Naive thymus-derived CD4-positive, alpha-beta T cell (primary cell): ENCODE results near the gene FRMD4B. TPM values are rescaled to one million over a fixed set of nuclear protein-coding genes. Genes with fewer than 3 reads are reported as not detected.

Experiments
- ATAC-seq: fragments of 150-1000 bp; cut with Tn5 transposase; 2 replicates; pipeline ENCODE4 v1.10.0; 2021; ENCODE audit warnings: mild to moderate bottlenecking, moderate library complexity
- CTCF ChIA-PET: fragments of 350-600 bp; sonication (Branson Sonifier 250); formaldehyde crosslinking; loops from one replicate; lab custom pipeline; 2021; ENCODE audit warnings: antibody characterized with exemption; lab: Charles Lee
- POLR2A ChIA-PET: fragments of 350-600 bp; sonication (Branson Sonifier 250); formaldehyde crosslinking; loops from one replicate; lab custom pipeline; 2021; ENCODE audit warnings: antibody characterized with exemption, inconsistent platforms; lab: Charles Lee
- DNase-seq, 9 donors: peaks; one replicate each; pipeline versions ENCODE4 v3.0.0 to v3.0.0-alpha.2; 2020 to 2022; ENCODE audit warnings: mixed read lengths in 1 of 9
- H3K27ac ChIP-seq: one replicate; pipeline ENCODE4 v1.7.0; 2013; ENCODE audit warnings: mild to moderate bottlenecking, low read depth, low read length, moderate library complexity
- H3K27me3 ChIP-seq, 2 donors: one replicate each; pipeline ENCODE4 v1.7.0; 2013; ENCODE audit warnings: low read length in 2 of 2, mild to moderate bottlenecking in 2 of 2, moderate library complexity in 2 of 2; ENCODE audit not compliant: control insufficient read depth in 2 of 2, insufficient read depth in 2 of 2
- H3K36me3 ChIP-seq, 3 experiments: 1 replicate in 2 of 3; 2 replicates in 1 of 3; pipeline ENCODE4 v1.7.0; 2013; ENCODE audit warnings: low read length in 3 of 3, mild to moderate bottlenecking in 3 of 3, moderate library complexity in 1 of 3; ENCODE audit not compliant: insufficient read depth in 3 of 3, control insufficient read depth in 2 of 3
- H3K4me1 ChIP-seq, 2 donors: one replicate each; pipeline ENCODE4 v1.7.0; 2013; ENCODE audit warnings: low read length in 2 of 2, mild to moderate bottlenecking in 2 of 2, moderate library complexity in 1 of 2; ENCODE audit not compliant: control insufficient read depth in 2 of 2, insufficient read depth in 2 of 2
- H3K4me3 ChIP-seq: 2 replicates; pipeline ENCODE4 v1.7.0; 2013; ENCODE audit warnings: mild to moderate bottlenecking, low read length
- H3K9me3 ChIP-seq, 3 experiments: 1 replicate in 2 of 3; 2 replicates in 1 of 3; pipeline ENCODE4 v1.7.0; 2013; ENCODE audit warnings: low read length in 3 of 3; ENCODE audit not compliant: control insufficient read depth in 2 of 3
- H3K27ac Mint-ChIP-seq, 9 donors: one replicate each; pipeline ENCODE4 v1.8.0; 2020 to 2022; ENCODE audit warnings: mixed read lengths in 9 of 9, mild to moderate bottlenecking in 8 of 9, moderate library complexity in 5 of 9, inconsistent platforms in 2 of 9
- H3K27me3 Mint-ChIP-seq, 5 donors: one replicate each; pipeline ENCODE4 v1.8.0; 2021 to 2022; ENCODE audit warnings: mixed read lengths in 5 of 5, mild to moderate bottlenecking in 1 of 5
- H3K36me3 Mint-ChIP-seq, 5 donors: one replicate each; pipeline ENCODE4 v1.8.0; 2020 to 2022; ENCODE audit warnings: mixed read lengths in 5 of 5, mild to moderate bottlenecking in 3 of 5, inconsistent platforms in 1 of 5
- H3K4me1 Mint-ChIP-seq, 7 donors: one replicate each; pipeline ENCODE4 v1.8.0; 2020 to 2022; ENCODE audit warnings: mixed read lengths in 7 of 7, mild to moderate bottlenecking in 3 of 7, inconsistent platforms in 1 of 7
- H3K4me3 Mint-ChIP-seq, 10 donors: one replicate each; pipeline ENCODE4 v1.8.0; 2020 to 2022; ENCODE audit warnings: mild to moderate bottlenecking in 10 of 10, mixed read lengths in 10 of 10, moderate library complexity in 6 of 10, inconsistent platforms in 2 of 10
- H3K9me3 Mint-ChIP-seq, 11 donors: one replicate each; pipeline ENCODE4 v1.8.0; 2020 to 2022; ENCODE audit warnings: mixed read lengths in 11 of 11, mild to moderate bottlenecking in 4 of 11, inconsistent platforms in 1 of 11, moderate library complexity in 1 of 11
- intact Hi-C, 2 donors: fragments of 100-400 bp; cut with micrococcal nuclease; formaldehyde crosslinking; loops; one replicate each; pipeline ENCODE4 v1.15.1; 2023
- polyA plus RNA-seq, 2 donors: library from polyadenylated mRNA; unstranded; fragments of 300-500 nt; fragmentation: Illumina TruSeq; gene quantifications; one replicate each; pipeline ENCODE4 v1.2.3, GENCODE V29; 2021
- total RNA-seq, 6 experiments: library from RNA in 5 of 6; stranded (reverse) in 5 of 6; gene quantifications; 1 replicate in 5 of 6; 2 replicates in 1 of 6; pipeline ENCODE4 v1.2.3 and lab custom pipeline; 2021 to 2026

The FRMD4B gene
- total and polyA plus RNA-seq, 7 experiments from 2014 or later, result 0.59 to 32.2 (median 5.6) TPM; not detected in 1

DNA sequence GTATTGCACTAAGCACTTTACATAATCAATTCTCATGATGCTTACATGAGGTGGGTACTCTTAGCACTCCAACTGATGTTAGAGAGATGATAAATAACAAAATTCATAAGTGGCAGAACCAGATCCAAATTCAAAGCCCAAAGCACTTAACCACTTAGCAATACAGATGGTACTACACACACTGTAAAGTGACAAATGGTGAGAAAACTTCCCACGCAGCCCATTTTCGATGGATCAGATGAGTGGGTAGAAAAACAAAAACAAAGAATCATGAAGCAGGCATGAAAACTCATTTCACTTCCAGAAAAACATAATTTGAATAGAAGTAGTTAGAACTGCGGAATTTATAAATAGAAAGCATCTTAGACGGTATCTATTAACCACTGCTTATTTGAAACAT is 66.2 kb downstream of the FRMD4B start:
- POLR2A ChIA-PET, result no interaction called here
- DNase-seq (no peak), ATAC-seq (no peak)
- no peak overlapping the region for H3K27ac Mint-ChIP-seq
- no peaks in the 10 kb centered on the region for H3K36me3 Mint-ChIP-seq
- intact Hi-C loops, result loop anchor here in 1 of 2 donors (10.0 kb wide), 1 partner anchor 305 kb away; the partner anchor contains the start of gene EOGT
- CTCF ChIA-PET, result no interaction called here
- Histone ChIP-seq H3K9me3 (no peaks in the 10 kb centered on the region), H3K4me1 (no peaks in the 10 kb centered on the region), H3K36me3 (no peaks in the 10 kb centered on the region), H3K4me3 (no peak overlapping the region), H3K27me3 (no peaks in the 10 kb centered on the region), H3K27ac (no peak overlapping the region)
- no peak overlapping the region for H3K4me3 Mint-ChIP-seq
- H3K9me3 Mint-ChIP-seq, result no peaks in the 10 kb centered on the region
- H3K4me1 Mint-ChIP-seq, result peaks cover 0 to 14% (median 4%) of the 10 kb centered on the region in 7 donors
- H3K27me3 Mint-ChIP-seq, result no peaks in the 10 kb centered on the region

GRCh38 chr3:69318410-69318809 is 67.5 kb downstream of the FRMD4B start:
- H3K27ac Mint-ChIP-seq, result no peak overlapping the region
- intact Hi-C loops, result no loop called here
- H3K27ac ChIP-seq, result no peak overlapping the region
- no peak for DNase-seq
- peaks cover 0 to 6% (median 0%) of the 10 kb centered on the region in 7 donors for H3K4me1 Mint-ChIP-seq
- no peaks in the 10 kb centered on the region for H3K36me3 ChIP-seq
- H3K4me3 Mint-ChIP-seq, result no peak overlapping the region
- no peak overlapping the region for H3K4me3 ChIP-seq
- CTCF ChIA-PET, result interaction anchor here (0.8 to 3.5 kb wide), 2 partner anchors 12 to 156 kb away, joined by 4 to 13 read pairs; no protein-coding TSS in a partner anchor
- H3K27me3 ChIP-seq, result no peaks in the 10 kb centered on the region
- POLR2A ChIA-PET, result no interaction called here
- H3K9me3 ChIP-seq, result no peaks in the 10 kb centered on the region
- H3K27me3 Mint-ChIP-seq, result no peaks in the 10 kb centered on the region
- no peaks in the 10 kb centered on the region for H3K4me1 ChIP-seq
- no peaks in the 10 kb centered on the region for H3K36me3 Mint-ChIP-seq
- H3K9me3 Mint-ChIP-seq, result no peaks in the 10 kb centered on the region
- ATAC-seq, result no peak

DNA sequence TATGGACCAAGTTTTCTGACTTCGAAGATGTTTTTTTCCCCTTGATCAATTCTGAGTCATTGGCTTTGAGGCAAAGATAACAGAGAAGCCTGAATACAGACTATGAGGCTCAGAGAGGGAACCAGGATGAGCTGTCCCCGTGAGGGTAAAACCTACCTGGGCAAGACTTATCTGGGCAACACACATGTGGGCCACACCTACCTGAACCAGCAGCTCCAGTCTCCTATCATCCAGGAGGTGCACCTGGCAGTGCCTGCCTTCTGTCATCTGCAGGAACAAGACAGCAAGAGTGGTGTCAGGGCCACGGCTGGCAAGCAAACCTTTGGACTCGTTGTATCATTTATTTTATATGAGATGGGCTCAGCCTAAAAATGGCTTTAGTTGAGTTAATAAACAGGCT is 72.6 kb downstream of the FRMD4B start:
- Histone ChIP-seq H3K27ac (no peak overlapping the region), H3K27me3 (no peaks in the 10 kb centered on the region), H3K4me3 (no peak overlapping the region), H3K36me3 (no peaks in the 10 kb centered on the region), H3K9me3 (no peaks in the 10 kb centered on the region), H3K4me1 (no peaks in the 10 kb centered on the region)
- no peaks in the 10 kb centered on the region for H3K27me3 Mint-ChIP-seq
- H3K4me1 Mint-ChIP-seq, result peaks cover 0 to 6% (median 0%) of the 10 kb centered on the region in 7 donors
- CTCF ChIA-PET, result no interaction called here
- ATAC-seq (no peak), DNase-seq (no peak)
- no peak overlapping the region for H3K4me3 Mint-ChIP-seq
- POLR2A ChIA-PET, result no interaction called here
- no peak overlapping the region for H3K27ac Mint-ChIP-seq
- H3K9me3 Mint-ChIP-seq, result no peaks in the 10 kb centered on the region
- H3K36me3 Mint-ChIP-seq, result no peaks in the 10 kb centered on the region
- intact Hi-C loops, result no loop called here

GRCh38 chr3:69309814-69310213 is 76.1 kb downstream of the FRMD4B start:
- Mint-ChIP-seq H3K36me3 (peaks cover 0 to 4% (median 0%) of the 10 kb centered on the region in 5 donors), H3K4me1 (peaks cover 0 to 18% (median 4%) of the 10 kb centered on the region in 7 donors), H3K9me3 (no peaks in the 10 kb centered on the region), H3K4me3 (no peak overlapping the region), H3K27ac (no peak overlapping the region), H3K27me3 (no peaks in the 10 kb centered on the region)
- H3K4me3 ChIP-seq, result no peak overlapping the region
- H3K4me1 ChIP-seq, result no peaks in the 10 kb centered on the region
- intact Hi-C loops, result loop anchor here in 1 of 2 donors (5.0 kb wide), 3 partner anchors 98 to 362 kb away; no protein-coding TSS in a partner anchor
- no peaks in the 10 kb centered on the region for H3K36me3 ChIP-seq
- no peaks in the 10 kb centered on the region for H3K9me3 ChIP-seq
- no peak for ATAC-seq
- no peaks in the 10 kb centered on the region for H3K27me3 ChIP-seq
- DNase-seq, result no peak
- ChIA-PET POLR2A (no interaction called here), CTCF (interaction anchor here (0.6 to 7.2 kb wide), 3 partner anchors 149 to 296 kb away, joined by 3 to 130 read pairs (median 4); partner anchors contain the start of gene EOGT)
- no peak overlapping the region for H3K27ac ChIP-seq

DNA sequence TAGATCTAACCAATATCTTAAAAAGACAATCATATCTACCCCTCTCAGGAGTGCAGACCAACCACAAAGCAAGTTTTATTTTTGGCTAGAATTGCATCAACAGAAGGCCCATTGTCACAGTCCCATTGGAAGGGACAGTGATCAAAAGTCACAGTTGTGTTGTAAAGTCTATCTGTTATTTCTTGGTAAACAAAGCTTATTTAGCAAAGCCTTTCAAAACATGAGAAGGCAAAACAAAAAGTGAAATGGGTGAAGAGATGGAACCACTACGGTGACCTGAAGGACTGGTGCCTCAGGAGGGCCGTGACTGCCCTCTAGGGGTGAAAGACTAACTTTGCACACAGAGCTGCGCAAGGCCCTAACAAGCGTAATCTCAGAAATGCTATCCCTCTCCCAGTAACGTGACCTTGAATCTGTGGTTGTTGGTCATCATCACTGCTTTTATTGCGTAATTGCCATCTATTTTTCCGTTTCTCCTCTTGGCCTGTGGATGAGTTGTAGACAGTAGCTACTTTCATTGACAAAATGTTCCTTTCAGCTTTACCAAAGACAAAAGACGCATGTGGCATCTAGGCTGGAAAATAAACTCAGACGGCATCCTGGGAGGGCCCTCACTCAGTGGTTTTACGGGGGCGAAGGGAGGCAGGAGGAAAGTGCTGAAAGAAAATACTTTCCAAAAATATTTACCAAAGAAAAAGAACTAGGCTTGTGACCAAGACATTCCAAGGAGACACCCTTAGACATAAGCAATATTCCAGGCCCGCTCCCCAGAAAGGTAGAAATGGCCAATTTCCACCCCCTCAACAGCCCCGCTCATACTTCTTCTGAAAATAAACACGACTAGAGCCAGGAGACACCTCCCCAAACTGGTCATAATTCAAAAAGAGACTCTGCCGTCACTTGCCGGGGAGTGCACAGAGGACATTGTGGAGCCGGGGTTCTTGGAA is 79.4 kb downstream of the FRMD4B start:
- H3K36me3 Mint-ChIP-seq, result peaks cover 0 to 4% (median 0%) of the 10 kb centered on the region in 5 donors
- no peaks in the 10 kb centered on the region for H3K9me3 ChIP-seq
- ChIA-PET POLR2A (interaction anchor here (0.6 kb wide), 2 partner anchors 95 to 189 kb away, joined by 3 read pairs; no protein-coding TSS in a partner anchor), CTCF (interaction anchor here (0.6 to 7.2 kb wide), 20 partner anchors 9 to 294 kb away, joined by 3 to 130 read pairs (median 4); partner anchors contain the start of gene LMOD3)
- no peak overlapping the region for H3K27ac ChIP-seq
- no peaks in the 10 kb centered on the region for H3K4me1 ChIP-seq
- DNase-seq, result peak; percentile 35 to 72 (median 67)
- H3K4me3 ChIP-seq, result no peak overlapping the region
- peak; percentile 98 for ATAC-seq
- H3K27ac Mint-ChIP-seq, result peak overlapping the region in 2 of 9 donors; percentile 29 to 35
- H3K9me3 Mint-ChIP-seq, result no peaks in the 10 kb centered on the region
- no peaks in the 10 kb centered on the region for H3K36me3 ChIP-seq
- peaks cover 0 to 22% (median 4%) of the 10 kb centered on the region in 7 donors for H3K4me1 Mint-ChIP-seq
- peak overlapping the region in 3 of 10 donors; percentile 4 to 61 (median 44) for H3K4me3 Mint-ChIP-seq
- H3K27me3 Mint-ChIP-seq, result no peaks in the 10 kb centered on the region
- intact Hi-C loops, result loop anchor here (1.0 to 5.0 kb wide), 12 partner anchors 20 to 366 kb away; partner anchors contain the start of genes TMF1 (in 2 of the 2) and EOGT (in 1 of the 2)
- no peaks in the 10 kb centered on the region for H3K27me3 ChIP-seq

DNA sequence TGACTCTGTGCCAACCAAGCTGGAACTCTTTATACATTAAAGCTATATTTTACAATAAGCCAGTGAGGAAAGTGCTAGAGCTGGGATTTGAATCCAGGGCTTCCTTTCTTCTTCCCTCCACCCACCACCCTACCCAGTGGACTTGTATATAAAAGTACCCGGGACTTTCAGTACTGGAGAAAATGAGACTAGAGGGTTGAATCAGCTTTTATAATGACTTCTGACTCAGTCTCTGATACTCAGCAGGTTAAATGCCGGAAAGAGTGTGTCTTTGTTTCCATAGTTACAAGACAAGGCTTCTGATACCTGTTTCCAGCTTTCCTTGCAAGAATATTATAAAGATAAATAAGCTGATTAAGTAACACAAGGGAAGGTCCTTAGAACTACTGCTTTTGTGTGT is 80.9 kb downstream of the FRMD4B start:
- no peaks in the 10 kb centered on the region for H3K4me1 ChIP-seq
- Mint-ChIP-seq H3K27ac (no peak overlapping the region), H3K36me3 (peaks cover 0 to 4% (median 0%) of the 10 kb centered on the region in 5 donors), H3K4me3 (no peak overlapping the region), H3K4me1 (peaks cover 0 to 22% (median 4%) of the 10 kb centered on the region in 7 donors), H3K9me3 (no peaks in the 10 kb centered on the region), H3K27me3 (no peaks in the 10 kb centered on the region)
- no peaks in the 10 kb centered on the region for H3K36me3 ChIP-seq
- H3K9me3 ChIP-seq, result no peaks in the 10 kb centered on the region
- no peak overlapping the region for H3K27ac ChIP-seq
- no peak overlapping the region for H3K4me3 ChIP-seq
- DNase-seq (no peak), ATAC-seq (no peak)
- POLR2A ChIA-PET, result interaction anchor here (1.2 kb wide), 1 partner anchor 143 kb away, joined by 4 read pairs; no protein-coding TSS in a partner anchor
- no peaks in the 10 kb centered on the region for H3K27me3 ChIP-seq
- CTCF ChIA-PET, result interaction anchor here (0.8 to 7.2 kb wide), 9 partner anchors 10 to 188 kb away, joined by 3 to 130 read pairs (median 4); partner anchors contain the start of gene LMOD3
- intact Hi-C loops, result loop anchor here in 1 of 2 donors (5.0 kb wide), 3 partner anchors 93 to 367 kb away; no protein-coding TSS in a partner anchor
